Panc1 (cell line): Measurements from ENCODE around the gene GSS.

Source experiments
- POLR2AphosphoS5 ChIP-seq: IDR thresholded peaks from 2 replicates; pipeline ENCODE4 v1.6.1; 2012; ENCODE audit warnings: mild to moderate bottlenecking, low read depth, low read length, moderate library complexity
- TF ChIP-seq, protein P1 (sequence below), 2 experiments: IDR thresholded peaks; 2 replicates each; pipeline ENCODE4 v1.6.1; 2011 to 2012; ENCODE audit warnings: low read depth in 2 of 2, control low read depth in 1 of 2, low read length in 1 of 2, mild to moderate bottlenecking in 1 of 2, moderate library complexity in 1 of 2; ENCODE audit not compliant: insufficient read depth in 1 of 2
- TF ChIP-seq, protein P2 (sequence below): fragments of 450-650 bp; IDR thresholded peaks from 2 replicates; pipeline ENCODE4 v1.5.1; 2017; ENCODE audit warnings: mild to moderate bottlenecking

- TF ChIP-seq, protein P1, sequence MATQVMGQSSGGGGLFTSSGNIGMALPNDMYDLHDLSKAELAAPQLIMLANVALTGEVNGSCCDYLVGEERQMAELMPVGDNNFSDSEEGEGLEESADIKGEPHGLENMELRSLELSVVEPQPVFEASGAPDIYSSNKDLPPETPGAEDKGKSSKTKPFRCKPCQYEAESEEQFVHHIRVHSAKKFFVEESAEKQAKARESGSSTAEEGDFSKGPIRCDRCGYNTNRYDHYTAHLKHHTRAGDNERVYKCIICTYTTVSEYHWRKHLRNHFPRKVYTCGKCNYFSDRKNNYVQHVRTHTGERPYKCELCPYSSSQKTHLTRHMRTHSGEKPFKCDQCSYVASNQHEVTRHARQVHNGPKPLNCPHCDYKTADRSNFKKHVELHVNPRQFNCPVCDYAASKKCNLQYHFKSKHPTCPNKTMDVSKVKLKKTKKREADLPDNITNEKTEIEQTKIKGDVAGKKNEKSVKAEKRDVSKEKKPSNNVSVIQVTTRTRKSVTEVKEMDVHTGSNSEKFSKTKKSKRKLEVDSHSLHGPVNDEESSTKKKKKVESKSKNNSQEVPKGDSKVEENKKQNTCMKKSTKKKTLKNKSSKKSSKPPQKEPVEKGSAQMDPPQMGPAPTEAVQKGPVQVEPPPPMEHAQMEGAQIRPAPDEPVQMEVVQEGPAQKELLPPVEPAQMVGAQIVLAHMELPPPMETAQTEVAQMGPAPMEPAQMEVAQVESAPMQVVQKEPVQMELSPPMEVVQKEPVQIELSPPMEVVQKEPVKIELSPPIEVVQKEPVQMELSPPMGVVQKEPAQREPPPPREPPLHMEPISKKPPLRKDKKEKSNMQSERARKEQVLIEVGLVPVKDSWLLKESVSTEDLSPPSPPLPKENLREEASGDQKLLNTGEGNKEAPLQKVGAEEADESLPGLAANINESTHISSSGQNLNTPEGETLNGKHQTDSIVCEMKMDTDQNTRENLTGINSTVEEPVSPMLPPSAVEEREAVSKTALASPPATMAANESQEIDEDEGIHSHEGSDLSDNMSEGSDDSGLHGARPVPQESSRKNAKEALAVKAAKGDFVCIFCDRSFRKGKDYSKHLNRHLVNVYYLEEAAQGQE (IDR thresholded peaks at IDR 0.05; ENCODE audit: insufficient read depth in 1 of 2, low read depth in 2 of 2, low read length in 1 of 2): no peak
- TF ChIP-seq, protein P2, sequence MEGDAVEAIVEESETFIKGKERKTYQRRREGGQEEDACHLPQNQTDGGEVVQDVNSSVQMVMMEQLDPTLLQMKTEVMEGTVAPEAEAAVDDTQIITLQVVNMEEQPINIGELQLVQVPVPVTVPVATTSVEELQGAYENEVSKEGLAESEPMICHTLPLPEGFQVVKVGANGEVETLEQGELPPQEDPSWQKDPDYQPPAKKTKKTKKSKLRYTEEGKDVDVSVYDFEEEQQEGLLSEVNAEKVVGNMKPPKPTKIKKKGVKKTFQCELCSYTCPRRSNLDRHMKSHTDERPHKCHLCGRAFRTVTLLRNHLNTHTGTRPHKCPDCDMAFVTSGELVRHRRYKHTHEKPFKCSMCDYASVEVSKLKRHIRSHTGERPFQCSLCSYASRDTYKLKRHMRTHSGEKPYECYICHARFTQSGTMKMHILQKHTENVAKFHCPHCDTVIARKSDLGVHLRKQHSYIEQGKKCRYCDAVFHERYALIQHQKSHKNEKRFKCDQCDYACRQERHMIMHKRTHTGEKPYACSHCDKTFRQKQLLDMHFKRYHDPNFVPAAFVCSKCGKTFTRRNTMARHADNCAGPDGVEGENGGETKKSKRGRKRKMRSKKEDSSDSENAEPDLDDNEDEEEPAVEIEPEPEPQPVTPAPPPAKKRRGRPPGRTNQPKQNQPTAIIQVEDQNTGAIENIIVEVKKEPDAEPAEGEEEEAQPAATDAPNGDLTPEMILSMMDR: no peak
- TF ChIP-seq POLR2AphosphoS5: no peak
Observed at GRCh38 chr20:34881689-34882088, 73.9 kb downstream of the GSS start.
